Embryonic facial prominence (tissue), 1 donor: Measurements from ENCODE around the gene CAMK1D.
"Not testable (repeated sequence)": the region's sequence is repeated elsewhere in the genome, so short reads cannot be mapped to it uniquely, and the experiment has no call there.

Source experiments
- DNase-seq: peaks from one replicate; pipeline ENCODE4 v3.0.0-alpha.2; 2016; ENCODE audit errors: extremely low spot score

CAMK1D gene

GRCh38 chr10:12348870-12349628, at the start of gene CAMK1D:
CAMK1D (plus strand) TSS chr10:12349547.
- peak; percentile 60 for DNase-seq

GRCh38 chr10:12301036-12301435, 48.3 kb upstream of the CAMK1D start:
- not testable (repeated sequence) for DNase-seq

- no peak for DNase-seq
Measured at GRCh38 chr10:12308057-12308456, 41.3 kb upstream of the CAMK1D start.

GRCh38 chr10:12308736-12309375, 40.5 kb upstream of the CAMK1D start:
- DNase-seq = no peak

GRCh38 chr10:12309783-12310182, 39.6 kb upstream of the CAMK1D start:
- not testable (repeated sequence) for DNase-seq

GRCh38 chr10:12314836-12315235, 34.5 kb upstream of the CAMK1D start:
- no peak for DNase-seq

- DNase-seq = no peak
Measured at GRCh38 chr10:12319076-12319475, 30.3 kb upstream of the CAMK1D start.

- no peak for DNase-seq
Measured at GRCh38 chr10:12320892-12321291, 28.5 kb upstream of the CAMK1D start.

GRCh38 chr10:12321641-12322040, 27.7 kb upstream of the CAMK1D start:
- no peak for DNase-seq

- DNase-seq = no peak
Measured at GRCh38 chr10:12322583-12323131, 26.7 kb upstream of the CAMK1D start.

GRCh38 chr10:12324530-12324929, 24.8 kb upstream of the CAMK1D start:
- DNase-seq = no peak

GRCh38 chr10:12327074-12327473, 22.3 kb upstream of the CAMK1D start:
- DNase-seq = no peak

GRCh38 chr10:12327476-12327875, 21.9 kb upstream of the CAMK1D start:
- DNase-seq = no peak

GRCh38 chr10:12328312-12328711, 21.0 kb upstream of the CAMK1D start:
- not testable (repeated sequence) for DNase-seq

GRCh38 chr10:12332572-12333379, 16.6 kb upstream of the CAMK1D start:
- no peak for DNase-seq

GRCh38 chr10:12333380-12334185, 15.8 kb upstream of the CAMK1D start:
- DNase-seq = no peak

GRCh38 chr10:12334186-12334530, 15.2 kb upstream of the CAMK1D start:
- DNase-seq = no peak

- DNase-seq = not testable (repeated sequence)
Measured at GRCh38 chr10:12335169-12335568, 14.2 kb upstream of the CAMK1D start.

GRCh38 chr10:12337453-12338372, 11.6 kb upstream of the CAMK1D start:
- DNase-seq = no peak

- no peak for DNase-seq
Measured at GRCh38 chr10:12338981-12339380, 10.4 kb upstream of the CAMK1D start.
